Non-pigmented ciliary epithelial cell (primary cell): Measurements from ENCODE around the gene SLC10A3.

ENCODE experiments used
- DNase-seq: peaks from one replicate; pipeline ENCODE4 v3.0.0-alpha.2; 2010; ENCODE audit warnings: low read depth

SLC10A3 gene

DNA sequence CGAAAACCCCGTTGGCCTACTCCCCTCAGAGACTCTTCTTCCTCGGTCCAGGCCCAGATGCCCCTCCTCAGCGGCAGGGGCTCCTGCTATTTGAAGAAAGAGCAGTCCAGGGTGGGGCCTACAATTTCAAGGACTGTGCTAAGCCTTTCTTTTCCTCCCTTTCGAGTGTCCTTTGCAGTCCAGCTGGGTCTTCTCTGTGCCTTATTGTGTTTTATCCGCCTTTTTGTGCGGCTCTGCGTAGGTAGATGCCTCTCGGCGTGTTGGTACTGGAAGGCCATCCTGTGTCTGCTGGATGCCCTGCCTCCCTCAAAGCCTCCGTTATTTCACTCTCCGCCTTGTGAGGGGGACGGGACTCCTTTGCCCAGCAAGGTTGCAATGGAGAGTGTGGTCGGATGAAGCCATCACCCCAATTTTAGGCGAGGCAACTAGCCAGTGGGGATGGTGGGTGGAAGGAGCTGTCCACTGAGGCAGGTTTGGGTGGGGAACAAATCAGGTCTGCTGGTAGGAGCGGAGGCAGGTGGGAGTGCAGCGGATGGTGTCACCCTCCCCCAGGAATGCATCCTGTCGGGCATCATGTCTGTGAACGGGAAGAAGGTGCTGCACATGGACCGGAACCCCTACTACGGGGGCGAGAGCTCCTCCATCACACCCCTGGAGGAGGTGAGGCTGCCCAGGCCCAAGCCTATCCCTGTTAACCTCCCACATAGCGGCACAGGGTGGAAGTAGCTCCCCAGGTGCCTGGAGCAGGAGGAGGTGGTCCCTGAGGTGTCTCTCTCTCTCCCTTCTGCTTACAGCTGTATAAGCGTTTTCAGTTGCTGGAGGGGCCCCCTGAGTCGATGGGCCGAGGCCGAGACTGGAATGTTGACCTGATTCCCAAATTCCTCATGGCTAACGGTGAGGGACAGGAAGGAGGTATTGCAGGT, 52.2 kb downstream of the SLC10A3 start:
- no peak for DNase-seq
